GM21786 (cell line): ENCODE measurements around the gene SLC4A1.
A peak's percentile ranks its signal among the peaks of the same experiment; 100 is the strongest.

Source experiments
- ATAC-seq: cut with Tn5 transposase; IDR thresholded peaks from one replicate; pipeline ENCODE4 v1.9.1; 2021; ENCODE audit not compliant: unreplicated experiment

The SLC4A1 gene

GRCh38 chr17:44284024-44284400 is 16.1 kb upstream of the SLC4A1 start:
- no peak for ATAC-seq

DNA sequence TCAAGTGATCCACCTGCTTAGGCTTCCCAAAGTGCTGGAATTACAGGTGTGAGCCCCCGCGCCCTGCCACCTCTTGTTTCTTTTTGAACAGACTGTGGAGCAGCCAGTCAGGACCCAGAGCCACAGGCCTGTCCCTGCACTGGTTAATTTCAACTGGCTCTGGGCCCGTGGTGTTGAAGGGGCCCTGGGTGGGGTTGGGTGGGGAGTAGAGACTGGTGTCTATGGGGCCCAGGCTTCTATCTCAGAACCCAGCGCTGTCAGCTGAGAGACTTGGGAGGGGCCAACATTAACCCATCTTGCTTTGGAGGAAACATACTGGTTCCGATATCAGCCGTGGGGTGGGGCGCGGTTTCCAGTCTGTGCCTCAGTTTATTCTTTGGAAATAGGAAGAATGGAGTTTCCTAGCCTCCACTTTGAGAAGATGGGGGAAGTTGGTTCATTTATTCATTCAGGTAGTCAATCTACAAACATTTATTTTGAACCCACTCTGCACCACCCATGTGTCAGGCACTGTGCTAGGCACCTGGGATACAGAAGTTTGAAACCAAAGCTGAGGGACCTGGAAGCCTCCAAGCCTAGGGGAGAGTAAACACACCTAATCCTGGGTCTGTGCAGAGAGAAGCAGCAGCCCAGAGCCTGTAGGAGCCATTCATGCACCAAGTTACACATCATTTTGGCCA is 15.5 kb upstream of the SLC4A1 start:
- ATAC-seq = no peak

- ATAC-seq = no peak
Observed at GRCh38 chr17:44282264-44282663, 14.3 kb upstream of the SLC4A1 start.

DNA sequence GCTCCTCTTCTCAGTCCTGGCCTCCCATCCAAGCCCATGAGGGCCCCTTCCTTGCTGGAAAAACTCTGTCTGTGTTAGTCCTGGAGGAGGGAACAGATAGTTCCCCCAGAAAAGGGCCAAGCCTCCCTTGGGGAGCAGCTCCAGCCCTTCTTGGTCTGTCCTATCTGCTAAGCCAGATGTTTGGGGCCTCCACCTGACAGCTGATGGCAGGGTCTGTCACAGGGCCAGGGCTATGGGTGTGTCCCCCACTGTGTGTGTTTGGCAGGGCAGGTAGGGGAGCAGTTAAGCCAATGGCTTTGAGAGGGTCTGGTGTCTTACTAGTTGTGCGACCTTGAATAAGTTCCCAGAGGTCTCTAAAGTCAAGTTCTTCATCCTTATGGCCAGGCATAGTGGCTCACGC is 13.6 kb upstream of the SLC4A1 start:
- no peak for ATAC-seq

GRCh38 chr17:44280392-44280937 is 12.5 kb upstream of the SLC4A1 start:
- no peak for ATAC-seq

- ATAC-seq = peak; percentile 92
Observed at GRCh38 chr17:44279666-44280391, 11.9 kb upstream of the SLC4A1 start.

DNA sequence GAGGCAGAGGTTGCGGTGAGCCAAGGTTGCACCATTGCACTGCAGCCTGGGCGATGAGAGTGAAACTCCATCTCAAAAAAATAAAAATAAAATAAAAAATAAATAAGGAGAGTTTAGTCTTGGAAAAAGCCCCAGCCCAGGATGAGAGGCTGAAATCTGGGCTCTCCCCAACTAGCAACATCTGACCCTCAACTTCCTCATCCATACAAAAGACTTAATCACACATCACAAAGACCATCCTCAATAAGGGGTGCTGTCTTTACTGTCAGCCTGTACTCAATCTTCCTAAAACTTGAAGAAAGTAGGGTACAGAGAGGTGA is 11.4 kb upstream of the SLC4A1 start:
- ATAC-seq = no peak

DNA sequence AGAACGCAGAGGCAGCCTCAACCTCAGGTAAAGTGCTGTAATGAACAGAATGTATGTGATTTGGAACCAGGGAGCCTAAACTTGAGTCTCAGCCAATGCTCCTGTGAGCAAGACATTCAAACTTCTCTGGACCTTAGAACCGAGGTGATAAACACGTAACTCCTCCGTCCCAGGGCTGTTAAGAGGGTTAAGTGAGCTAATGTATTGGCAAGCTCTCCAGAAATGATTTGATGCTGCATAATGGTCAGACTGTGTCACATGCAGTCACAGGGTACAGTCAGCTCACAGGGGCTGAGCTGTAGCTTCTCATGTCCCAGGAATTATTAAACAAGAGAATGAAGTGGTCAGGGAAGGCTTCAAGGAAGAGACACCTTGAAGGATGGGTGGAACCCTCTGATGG is 10.0 kb upstream of the SLC4A1 start:
- no peak for ATAC-seq

DNA sequence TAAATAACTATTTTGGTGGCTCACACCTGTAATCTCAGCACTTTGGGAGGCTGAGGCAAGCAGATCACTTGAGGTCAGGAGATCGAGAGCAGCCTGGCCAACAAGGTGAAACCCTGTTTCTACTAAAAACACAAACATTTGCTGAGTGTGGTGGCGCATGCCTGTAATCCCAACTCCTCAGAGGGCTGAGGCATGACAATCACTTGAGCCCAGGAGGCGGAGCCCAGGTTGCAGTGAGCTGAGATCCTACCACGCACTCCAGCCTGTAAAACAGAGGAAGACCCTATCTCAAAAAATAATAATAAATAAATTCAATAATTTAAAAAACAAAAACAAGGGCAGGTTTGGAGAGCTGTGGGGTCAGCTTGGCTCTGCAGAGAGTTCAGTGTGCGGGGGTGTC is 5.7 kb upstream of the SLC4A1 start:
- ATAC-seq = no peak

- no peak for ATAC-seq
Observed at GRCh38 chr17:44272954-44273353, 5.0 kb upstream of the SLC4A1 start.

- no peak for ATAC-seq
Observed at GRCh38 chr17:44272321-44272951, 4.5 kb upstream of the SLC4A1 start.

GRCh38 chr17:44269535-44270240 is 1.8 kb upstream of the SLC4A1 start:
- ATAC-seq = no peak

DNA sequence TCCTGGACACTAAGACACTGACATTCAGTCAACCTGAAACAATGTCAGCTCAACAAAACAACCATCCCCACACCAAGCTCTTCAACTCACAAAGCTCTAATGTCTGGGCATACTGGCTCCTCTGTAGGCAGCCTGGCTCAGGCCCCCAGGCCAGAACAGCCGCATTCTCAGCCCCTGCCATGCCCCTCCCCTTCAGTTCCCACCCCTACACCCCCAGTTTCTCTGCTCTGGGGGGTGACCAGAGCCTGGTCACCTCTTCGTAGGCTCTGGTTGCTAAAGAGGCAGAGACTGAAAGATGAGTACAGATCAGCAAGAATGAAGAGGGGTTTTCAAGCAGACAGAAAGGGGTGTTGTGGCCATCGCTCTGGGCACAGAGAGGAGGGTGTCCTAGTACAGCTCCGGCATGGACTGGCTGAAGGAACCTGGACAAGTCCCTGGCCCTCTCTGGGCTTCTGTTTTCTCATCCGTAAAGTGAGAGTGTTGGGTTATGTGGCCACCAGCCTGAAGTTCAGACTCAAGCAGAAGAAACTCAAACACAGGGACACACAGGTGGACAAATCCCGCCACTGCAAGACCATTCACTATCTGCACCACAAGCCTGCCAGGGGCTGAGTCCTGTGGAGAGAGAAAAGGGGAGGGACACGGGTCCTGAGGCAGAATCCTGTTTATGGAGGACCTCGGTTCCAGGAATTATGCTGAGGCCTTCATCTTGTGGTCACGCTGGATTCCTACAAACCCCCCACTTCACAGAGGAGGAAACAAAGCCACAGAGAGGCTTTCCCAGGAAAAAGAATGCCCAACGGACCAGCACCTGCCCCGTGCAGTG is 987 bp upstream of the SLC4A1 start:
- no peak for ATAC-seq

DNA sequence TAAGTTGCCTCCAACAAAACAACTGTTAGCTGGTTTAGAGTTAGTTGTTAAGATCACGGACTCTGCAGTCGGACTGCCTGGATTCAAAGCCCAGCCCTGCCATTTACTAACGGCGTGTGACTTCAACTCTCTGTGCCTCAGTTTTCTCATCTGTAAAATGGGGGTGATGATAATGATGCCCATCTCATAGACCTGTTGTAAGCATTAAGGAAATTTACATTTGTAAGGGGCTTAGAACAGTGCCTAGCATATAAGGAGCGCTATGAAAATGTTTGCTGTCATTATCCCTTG is 825 bp downstream of the SLC4A1 start:
- ATAC-seq = no peak

DNA sequence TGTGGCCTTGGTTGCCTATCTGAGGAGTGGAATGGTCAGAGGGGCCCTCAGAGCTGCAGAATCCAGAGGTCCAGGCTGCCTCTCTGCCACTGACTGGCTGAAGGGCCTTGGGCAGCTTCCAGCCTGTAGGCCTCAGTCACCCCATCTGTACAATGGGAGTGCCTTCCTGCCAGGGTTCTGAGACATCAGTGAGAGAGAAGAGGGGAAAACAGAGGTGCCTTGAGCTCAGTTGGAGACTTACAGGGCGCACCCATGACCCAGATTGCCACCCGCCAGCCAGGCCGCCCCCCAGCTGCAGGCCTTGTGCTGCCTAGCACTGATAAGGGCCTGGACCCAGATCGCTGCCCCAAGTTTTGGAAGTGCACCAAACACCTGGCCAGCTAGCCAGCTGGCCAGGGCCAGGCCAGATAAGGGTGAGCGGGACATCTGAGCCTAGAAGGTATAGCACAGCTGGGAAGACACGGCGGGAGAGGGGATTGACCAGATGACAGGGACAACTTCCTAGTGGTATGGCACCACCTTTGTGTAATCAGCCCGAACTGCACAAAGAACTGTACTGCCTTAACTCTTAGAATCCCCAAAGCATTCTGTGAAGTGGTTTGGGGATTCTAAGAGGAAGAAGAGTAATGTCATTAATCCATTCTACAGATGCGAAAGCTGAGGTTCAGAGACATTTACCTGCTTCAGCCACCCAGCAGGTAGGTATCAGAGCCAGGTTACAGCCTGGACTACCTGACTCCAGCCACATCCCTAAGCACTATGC is 1.4 kb downstream of the SLC4A1 start:
- no peak for ATAC-seq

GRCh38 chr17:44263345-44263902 is 4.5 kb downstream of the SLC4A1 start:
- no peak for ATAC-seq

GRCh38 chr17:44262654-44263225 is 5.2 kb downstream of the SLC4A1 start:
- ATAC-seq = no peak

DNA sequence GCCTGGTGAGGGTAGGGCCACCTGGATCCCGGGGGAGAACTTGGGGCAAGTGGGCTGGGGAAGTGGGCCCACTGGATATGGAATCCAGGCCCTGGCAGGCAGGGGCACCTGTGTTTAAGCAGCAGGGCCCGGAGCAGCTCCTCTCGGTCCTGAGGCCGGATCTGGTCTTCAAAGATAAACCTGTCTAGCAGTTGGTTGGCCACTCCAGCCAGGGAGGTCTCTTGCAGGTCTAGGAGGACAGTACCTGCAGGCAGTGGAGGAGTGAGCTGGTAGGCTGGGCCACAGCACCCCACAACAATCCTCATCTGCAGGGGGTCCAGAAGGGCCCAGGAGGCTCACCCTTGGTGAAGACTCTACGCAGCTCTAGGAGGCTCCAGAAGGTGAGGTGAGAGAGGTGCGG is 7.6 kb downstream of the SLC4A1 start:
- no peak for ATAC-seq

GRCh38 chr17:44258811-44259351 is 9.1 kb downstream of the SLC4A1 start:
- ATAC-seq = no peak
